Fibroblast of skin of abdomen (primary cell): ENCODE results near the gene RSU1.

Experiments
- DNase-seq: peaks from one replicate; pipeline ENCODE4 v3.0.0-alpha.2; 2013

RSU1 gene

GRCh38 chr10:16592378-16592777 is 224.8 kb downstream of the RSU1 start:
- no peak for DNase-seq

GRCh38 chr10:16586358-16587138 is 230.7 kb downstream of the RSU1 start:
- DNase-seq, result no peak

GRCh38 chr10:16585103-16585502 is 232.1 kb downstream of the RSU1 start:
- DNase-seq, result no peak

- DNase-seq, result no peak
Measured at GRCh38 chr10:16583382-16583781, 233.8 kb downstream of the RSU1 start.

GRCh38 chr10:16581202-16581601 is 236.0 kb downstream of the RSU1 start:
- DNase-seq, result no peak

- no peak for DNase-seq
Measured at GRCh38 chr10:16570731-16571130, 246.5 kb downstream of the RSU1 start.

GRCh38 chr10:16566202-16566805 is 250.9 kb downstream of the RSU1 start:
- DNase-seq, result no peak

- DNase-seq, result no peak
Measured at GRCh38 chr10:16565604-16566003, 251.6 kb downstream of the RSU1 start.

GRCh38 chr10:16562891-16563290 is 254.3 kb downstream of the RSU1 start:
- DNase-seq, result peak; percentile 2

GRCh38 chr10:16559236-16559773 is 257.9 kb downstream of the RSU1 start:
- no peak for DNase-seq

- DNase-seq, result no peak
Measured at GRCh38 chr10:16547973-16548372, 269.3 kb downstream of the RSU1 start.

- DNase-seq, result peak; percentile 12
Measured at GRCh38 chr10:16545116-16545736, 272.0 kb downstream of the RSU1 start.

- DNase-seq, result no peak
Measured at GRCh38 chr10:16544591-16544990, 272.6 kb downstream of the RSU1 start.

GRCh38 chr10:16544099-16544498 is 273.1 kb downstream of the RSU1 start:
- DNase-seq, result no peak
